Body of pancreas (tissue), 4 donors: Measurements from ENCODE around the gene CDH11.

Source experiments
- POLR2A ChIP-seq, 3 donors: fragments of 450-650 bp; IDR thresholded peaks; one replicate each; pipeline ENCODE4 v1.6.1; 2016; ENCODE audit warnings: antibody characterized with exemption in 3 of 3, mild to moderate bottlenecking in 2 of 3
- TF ChIP-seq, protein P1 (sequence below), 7 experiments: fragments of 450-650 bp in 4 of 7; fragments of 200-600 bp in 3 of 7; sonication (generic) in 3 of 7; IDR thresholded peaks; one replicate each; pipeline ENCODE4 v1.5.1; 2016 to 2019; ENCODE audit warnings: antibody characterized with exemption in 7 of 7

DNA sequence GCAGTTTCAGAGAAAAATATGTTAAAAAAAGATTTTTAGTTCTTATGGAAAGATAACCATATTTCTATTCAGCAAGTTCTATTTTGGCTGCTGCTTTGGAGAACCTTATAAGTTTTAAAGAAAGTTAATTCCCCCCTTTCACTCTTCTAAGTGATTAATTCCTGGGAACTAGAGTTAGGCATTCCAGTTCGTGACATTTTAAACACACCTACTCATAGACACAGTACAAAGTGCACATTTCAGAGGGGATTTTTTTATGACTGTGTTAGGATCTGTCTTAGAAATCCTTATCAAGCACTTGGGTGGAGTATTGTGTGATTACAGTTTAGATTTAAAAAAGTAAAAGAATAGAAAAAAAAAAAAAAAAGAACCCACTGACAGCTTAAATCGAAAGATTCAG is 3.5 kb upstream of the CDH11 start:
- TF ChIP-seq, protein P1, sequence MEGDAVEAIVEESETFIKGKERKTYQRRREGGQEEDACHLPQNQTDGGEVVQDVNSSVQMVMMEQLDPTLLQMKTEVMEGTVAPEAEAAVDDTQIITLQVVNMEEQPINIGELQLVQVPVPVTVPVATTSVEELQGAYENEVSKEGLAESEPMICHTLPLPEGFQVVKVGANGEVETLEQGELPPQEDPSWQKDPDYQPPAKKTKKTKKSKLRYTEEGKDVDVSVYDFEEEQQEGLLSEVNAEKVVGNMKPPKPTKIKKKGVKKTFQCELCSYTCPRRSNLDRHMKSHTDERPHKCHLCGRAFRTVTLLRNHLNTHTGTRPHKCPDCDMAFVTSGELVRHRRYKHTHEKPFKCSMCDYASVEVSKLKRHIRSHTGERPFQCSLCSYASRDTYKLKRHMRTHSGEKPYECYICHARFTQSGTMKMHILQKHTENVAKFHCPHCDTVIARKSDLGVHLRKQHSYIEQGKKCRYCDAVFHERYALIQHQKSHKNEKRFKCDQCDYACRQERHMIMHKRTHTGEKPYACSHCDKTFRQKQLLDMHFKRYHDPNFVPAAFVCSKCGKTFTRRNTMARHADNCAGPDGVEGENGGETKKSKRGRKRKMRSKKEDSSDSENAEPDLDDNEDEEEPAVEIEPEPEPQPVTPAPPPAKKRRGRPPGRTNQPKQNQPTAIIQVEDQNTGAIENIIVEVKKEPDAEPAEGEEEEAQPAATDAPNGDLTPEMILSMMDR (IDR thresholded peaks at IDR 0.05) = no peak
- no peak for TF ChIP-seq POLR2A (IDR thresholded peaks at IDR 0.05)
